HG02840 (cell line): ENCODE data around the gene OR6X1.

ENCODE experiments used
- ATAC-seq: cut with Tn5 transposase; IDR thresholded peaks from one replicate; pipeline ENCODE4 v1.9.1; 2021; ENCODE audit warnings: mild to moderate bottlenecking, moderate library complexity, moderate number of reproducible peaks; ENCODE audit not compliant: unreplicated experiment, low FRiP score

The OR6X1 gene, protein sequence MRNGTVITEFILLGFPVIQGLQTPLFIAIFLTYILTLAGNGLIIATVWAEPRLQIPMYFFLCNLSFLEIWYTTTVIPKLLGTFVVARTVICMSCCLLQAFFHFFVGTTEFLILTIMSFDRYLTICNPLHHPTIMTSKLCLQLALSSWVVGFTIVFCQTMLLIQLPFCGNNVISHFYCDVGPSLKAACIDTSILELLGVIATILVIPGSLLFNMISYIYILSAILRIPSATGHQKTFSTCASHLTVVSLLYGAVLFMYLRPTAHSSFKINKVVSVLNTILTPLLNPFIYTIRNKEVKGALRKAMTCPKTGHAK

DNA sequence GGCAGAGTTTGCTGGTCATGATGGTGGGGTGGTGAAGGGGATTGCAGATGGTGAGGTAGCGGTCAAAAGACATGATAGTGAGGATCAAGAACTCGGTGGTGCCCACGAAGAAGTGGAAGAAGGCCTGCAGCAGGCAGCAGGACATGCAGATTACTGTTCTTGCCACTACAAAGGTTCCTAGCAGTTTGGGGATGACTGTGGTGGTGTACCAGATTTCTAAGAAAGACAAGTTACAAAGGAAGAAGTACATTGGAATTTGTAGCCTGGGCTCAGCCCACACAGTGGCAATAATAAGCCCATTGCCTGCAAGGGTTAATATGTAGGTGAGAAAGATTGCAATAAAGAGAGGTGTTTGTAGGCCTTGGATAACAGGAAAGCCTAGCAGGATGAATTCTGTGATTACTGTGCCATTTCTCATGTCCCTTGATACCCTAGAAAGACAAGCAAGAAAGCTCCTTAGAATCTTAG, at the start of gene OR6X1:
TSS of gene OR6X1 (minus strand) at position 418 of the 468 bp plus-strand sequence. CDS start at position 418, 0 bp downstream.
- ATAC-seq = no peak

- ATAC-seq = no peak
These were observed 47.4 kb upstream of the OR6X1 start for GRCh38 chr11:123801765-123802164.

- ATAC-seq = no peak
These were observed 45.7 kb upstream of the OR6X1 start for GRCh38 chr11:123800036-123800435.

- ATAC-seq = no peak
These were observed 45.1 kb upstream of the OR6X1 start for GRCh38 chr11:123799438-123799837.

DNA sequence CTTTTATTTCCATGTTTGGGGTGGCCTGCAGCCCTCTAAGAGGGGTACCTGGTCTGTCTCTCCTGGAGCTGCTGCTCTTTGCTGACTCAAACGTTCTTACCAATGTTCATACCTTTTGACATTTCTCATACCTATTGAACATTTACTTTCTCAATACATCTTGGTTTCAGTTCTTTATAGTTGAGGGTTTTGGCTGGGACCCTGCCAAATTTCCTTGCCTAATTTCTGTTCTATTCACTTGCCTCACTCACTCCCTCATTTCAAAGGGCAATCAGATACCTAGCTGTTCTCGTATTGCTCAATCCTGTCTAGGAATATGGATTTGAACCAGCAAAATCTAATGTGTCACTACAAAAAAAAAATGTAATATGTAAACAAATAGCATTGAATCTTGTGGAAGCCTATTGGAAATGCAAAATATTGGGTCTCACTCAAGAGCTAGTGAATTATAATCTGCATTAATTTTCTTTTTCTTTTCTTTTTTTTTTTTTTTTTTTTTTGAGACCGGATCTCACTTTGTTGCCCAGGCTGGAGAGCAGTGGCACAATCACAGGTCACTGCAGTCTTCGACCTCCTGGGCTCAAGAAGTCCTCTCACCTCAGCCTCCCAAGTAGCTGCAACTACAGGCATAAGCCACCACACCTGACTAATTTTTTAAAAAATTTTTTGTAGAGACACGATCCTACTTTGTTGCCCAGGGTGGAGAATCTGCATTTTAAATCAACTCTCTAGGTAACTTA, 44.4 kb upstream of the OR6X1 start:
- no peak for ATAC-seq

DNA sequence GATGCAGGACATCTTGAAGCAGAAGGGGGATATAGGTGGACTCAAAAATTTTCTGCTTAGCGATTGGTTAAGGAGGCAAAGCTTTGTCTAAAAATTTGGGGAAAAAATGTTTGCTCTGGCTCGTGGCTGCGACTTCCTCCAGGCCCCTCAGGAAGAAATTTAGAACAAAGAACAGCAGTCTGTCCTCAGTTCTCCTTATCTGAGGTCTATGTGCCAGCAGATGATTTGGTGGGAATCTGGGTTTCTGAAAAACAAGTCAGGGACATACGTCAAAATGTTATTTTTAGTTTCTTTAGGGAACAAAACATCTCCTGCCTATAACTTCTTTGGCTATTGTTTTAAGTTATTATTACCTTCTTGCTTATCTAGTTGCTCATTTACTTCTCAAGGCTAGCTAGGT, 43.8 kb upstream of the OR6X1 start:
- ATAC-seq = no peak

DNA sequence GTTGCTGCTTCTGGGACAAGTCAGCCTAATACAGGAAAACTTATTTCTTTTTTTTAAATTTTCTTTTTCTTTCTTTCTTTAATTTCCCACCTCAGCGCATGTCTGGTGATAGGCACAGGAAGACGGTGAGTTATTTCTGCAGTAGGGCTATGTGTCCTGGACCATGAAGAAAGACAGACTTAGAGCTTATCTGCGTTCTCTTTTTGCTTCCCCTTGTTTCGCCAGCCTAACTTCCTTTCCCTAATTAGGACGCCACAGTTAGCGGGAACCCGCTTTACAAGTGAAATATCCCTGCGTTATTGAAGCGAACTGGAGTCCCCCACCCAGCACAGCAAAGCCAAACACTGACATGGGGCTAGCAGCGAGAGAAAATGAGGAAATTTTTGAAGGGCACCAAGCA, 43.2 kb upstream of the OR6X1 start:
- ATAC-seq = no peak

GRCh38 chr11:123797114-123797513, 42.8 kb upstream of the OR6X1 start:
- ATAC-seq = no peak

GRCh38 chr11:123796226-123796625, 41.9 kb upstream of the OR6X1 start:
- ATAC-seq = no peak

GRCh38 chr11:123783536-123783935, 29.2 kb upstream of the OR6X1 start:
- no peak for ATAC-seq

GRCh38 chr11:123778511-123778910, 24.2 kb upstream of the OR6X1 start:
- no peak for ATAC-seq

DNA sequence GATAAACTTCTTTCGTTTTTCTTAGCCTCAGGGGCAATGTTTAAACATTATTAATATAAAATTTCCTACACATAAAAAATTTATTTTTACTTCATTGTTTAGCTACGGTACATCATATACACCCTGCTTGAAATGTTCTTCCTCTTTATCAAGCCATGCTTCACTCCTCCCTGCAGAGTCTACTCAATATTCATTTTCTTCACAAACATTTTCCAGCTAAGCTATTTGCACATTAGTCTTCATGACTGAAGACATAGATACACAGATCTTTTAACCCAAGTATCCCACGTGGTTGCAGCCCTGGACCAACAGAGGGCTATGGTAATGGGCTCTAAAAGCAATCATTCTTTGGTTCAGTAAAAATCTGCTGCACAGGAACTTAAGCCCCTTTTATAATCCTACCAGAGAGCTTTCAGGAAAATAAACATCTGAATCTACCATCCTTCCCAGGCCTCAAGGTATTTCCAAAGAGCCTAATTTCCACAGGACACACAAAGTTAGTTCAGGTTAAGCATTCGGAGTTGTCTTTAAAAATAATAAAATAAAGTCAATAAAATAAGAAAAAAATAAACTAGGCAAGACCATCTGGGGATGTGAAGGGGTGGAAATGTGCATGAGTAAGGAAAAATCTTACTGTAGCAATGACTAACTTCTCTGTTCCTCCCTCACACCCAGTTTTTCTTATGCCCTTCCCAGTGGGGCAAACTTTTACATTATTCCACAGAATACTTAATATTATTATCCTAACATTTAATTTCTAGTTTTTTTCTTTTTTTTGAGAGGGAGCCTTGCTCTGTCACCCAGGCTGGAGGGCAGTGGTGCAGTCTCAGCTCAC, 21.6 kb upstream of the OR6X1 start:
- no peak for ATAC-seq

- no peak for ATAC-seq
These were observed 21.0 kb upstream of the OR6X1 start for GRCh38 chr11:123775289-123775688.

- no peak for ATAC-seq
These were observed 19.6 kb upstream of the OR6X1 start for GRCh38 chr11:123773959-123774358.

DNA sequence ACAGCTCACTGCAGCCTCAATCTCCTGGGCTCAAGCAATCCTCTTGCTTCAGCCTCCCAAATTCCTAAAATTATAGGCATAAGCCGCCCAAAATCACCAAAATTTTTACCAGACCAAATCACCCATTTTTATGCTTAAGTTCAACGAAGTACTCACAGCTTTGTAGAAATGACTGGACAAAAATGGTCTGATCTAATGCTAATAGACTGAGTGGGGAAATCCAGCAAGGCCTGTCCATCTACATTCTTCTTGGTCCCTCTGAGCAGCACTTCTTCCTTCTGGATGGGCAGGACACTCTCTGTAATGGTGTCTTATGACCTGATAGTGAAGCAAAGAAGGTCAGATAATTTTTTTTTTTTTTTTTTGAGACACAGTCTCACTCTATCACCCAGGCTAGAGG, 18.7 kb upstream of the OR6X1 start:
- ATAC-seq = no peak

GRCh38 chr11:123771664-123772063, 17.3 kb upstream of the OR6X1 start:
- no peak for ATAC-seq

GRCh38 chr11:123770712-123771111, 16.4 kb upstream of the OR6X1 start:
- no peak for ATAC-seq

DNA sequence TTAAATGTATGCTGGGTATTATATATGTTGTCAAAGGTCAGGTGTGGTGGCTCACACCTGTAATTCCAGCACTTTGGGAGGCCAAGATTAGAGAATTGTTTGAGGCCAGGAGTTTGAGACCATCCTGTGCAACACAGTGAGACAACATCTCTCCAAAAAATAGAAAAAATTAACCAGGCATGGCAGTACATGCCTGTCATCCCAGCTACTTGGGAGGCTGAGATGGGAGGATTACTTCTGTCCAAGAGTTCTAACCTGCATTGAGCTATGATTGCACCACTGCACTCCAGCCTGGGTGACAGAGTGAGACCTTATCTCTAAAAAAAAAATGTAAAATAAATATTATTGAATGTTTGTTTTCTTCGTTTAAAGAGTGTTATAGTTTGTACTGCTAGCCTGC, 11.3 kb upstream of the OR6X1 start:
- no peak for ATAC-seq

GRCh38 chr11:123762422-123762821, 8.1 kb upstream of the OR6X1 start:
- ATAC-seq = no peak

- no peak for ATAC-seq
These were observed 6.6 kb upstream of the OR6X1 start for GRCh38 chr11:123760894-123761293.

DNA sequence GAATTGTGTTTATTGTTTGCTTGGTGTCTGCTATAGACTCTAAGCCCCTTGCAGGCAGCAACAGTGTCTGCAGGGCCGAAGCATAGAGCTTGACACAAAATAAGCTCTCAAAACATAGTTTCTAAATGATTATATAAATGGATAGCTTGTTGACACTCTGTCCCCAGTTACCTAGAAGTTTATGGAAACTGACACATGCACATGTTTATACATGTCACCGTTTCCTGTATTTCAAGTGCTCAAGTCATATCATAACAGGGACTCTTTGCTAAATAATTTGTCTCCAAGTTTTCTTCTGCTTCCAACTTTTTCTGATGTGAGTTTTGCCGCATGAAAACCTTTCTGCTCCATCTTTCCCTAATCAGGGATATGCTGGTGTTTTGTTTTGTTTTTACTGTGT, 3.7 kb upstream of the OR6X1 start:
- no peak for ATAC-seq
